H9 (cell line): ENCODE data around the gene HSP90B1. TPM values are rescaled to one million over a fixed set of nuclear protein-coding genes. Genes with fewer than 3 reads are reported as not detected.

Experiments
- DNase-seq: peaks from one replicate; pipeline ENCODE4 v3.0.0-alpha.2; 2017
- H2AFZ ChIP-seq: one replicate; pipeline ENCODE4 v1.6.1; 2013; ENCODE audit warnings: mild to moderate bottlenecking, low read length, control low read depth, moderate library complexity
- H2AK5ac ChIP-seq: 2 replicates; pipeline ENCODE4 v1.6.1; 2013; ENCODE audit warnings: low read length, control low read depth, mixed read lengths; ENCODE audit not compliant: insufficient read length
- H2BK120ac ChIP-seq: one replicate; pipeline ENCODE4 v1.6.1; 2013; ENCODE audit warnings: low read depth, mild to moderate bottlenecking, low read length, control low read depth, inconsistent platforms; ENCODE audit not compliant: poor library complexity, severe bottlenecking
- H2BK12ac ChIP-seq: 2 replicates; pipeline ENCODE4 v1.6.1; 2013; ENCODE audit warnings: low read length, control low read depth, mixed read lengths, low read depth; ENCODE audit not compliant: insufficient read length
- H2BK15ac ChIP-seq: 2 replicates; pipeline ENCODE4 v1.6.1; 2013; ENCODE audit warnings: low read depth, low read length, control low read depth
- H2BK20ac ChIP-seq: one replicate; pipeline ENCODE4 v1.6.1; 2013; ENCODE audit warnings: low read depth, mild to moderate bottlenecking, low read length, control low read depth, inconsistent platforms; ENCODE audit not compliant: poor library complexity, severe bottlenecking
- H2BK5ac ChIP-seq: 2 replicates; pipeline ENCODE4 v1.6.1; 2013; ENCODE audit warnings: low read length, control low read depth, mixed read lengths; ENCODE audit not compliant: insufficient read length
- H3K14ac ChIP-seq: 2 replicates; pipeline ENCODE4 v1.6.1; 2013; ENCODE audit warnings: low read length, control low read depth; ENCODE audit not compliant: insufficient read depth
- H3K18ac ChIP-seq: 2 replicates; pipeline ENCODE4 v1.6.1; 2013; ENCODE audit warnings: low read depth, mild to moderate bottlenecking, mixed read lengths, low read length, control low read depth; ENCODE audit not compliant: insufficient read length
- H3K23ac ChIP-seq: 2 replicates; pipeline ENCODE4 v1.6.1; 2013; ENCODE audit warnings: low read length, control low read depth, mixed read lengths, low read depth; ENCODE audit not compliant: insufficient read length
- H3K23me2 ChIP-seq: 2 replicates; pipeline ENCODE4 v1.6.1; 2013; ENCODE audit warnings: low read depth, mild to moderate bottlenecking, mixed read lengths, low read length, control low read depth; ENCODE audit not compliant: insufficient read length, poor library complexity, severe bottlenecking
- H3K27ac ChIP-seq: 2 replicates; pipeline ENCODE4 v1.5.1; 2013; ENCODE audit warnings: low read length, control low read depth, mixed read lengths, low read depth; ENCODE audit not compliant: insufficient read length
- H3K27me3 ChIP-seq: 2 replicates; pipeline ENCODE4 v1.6.1; 2013; ENCODE audit warnings: low read length, control low read depth, inconsistent platforms; ENCODE audit not compliant: insufficient read depth
- H3K4ac ChIP-seq: 2 replicates; pipeline ENCODE4 v1.6.1; 2013; ENCODE audit warnings: low read depth, mild to moderate bottlenecking, control low read depth, inconsistent platforms, low read length, moderate library complexity
- H3K4me1 ChIP-seq: 2 replicates; pipeline ENCODE4 v1.6.1; 2013; ENCODE audit warnings: low read length, control low read depth, inconsistent platforms; ENCODE audit not compliant: insufficient read depth
- H3K4me2 ChIP-seq: 2 replicates; pipeline ENCODE4 v1.6.1; 2013; ENCODE audit warnings: low read length, control low read depth, mixed read lengths; ENCODE audit not compliant: insufficient read length, insufficient read depth
- H3K56ac ChIP-seq: 2 replicates; pipeline ENCODE4 v1.6.1; 2013; ENCODE audit warnings: low read depth, mild to moderate bottlenecking, mixed read lengths, low read length, control low read depth; ENCODE audit not compliant: insufficient read length
- H3K79me1 ChIP-seq: 2 replicates; pipeline ENCODE4 v1.6.1; 2013; ENCODE audit warnings: low read depth, mild to moderate bottlenecking, moderate library complexity, low read length, control low read depth, inconsistent platforms; ENCODE audit not compliant: insufficient read depth, poor library complexity, severe bottlenecking
- H3K79me2 ChIP-seq: 2 replicates; pipeline ENCODE4 v1.6.1; 2013; ENCODE audit warnings: low read length, control low read depth, inconsistent platforms; ENCODE audit not compliant: insufficient read depth
- H3K9ac ChIP-seq: 2 replicates; pipeline ENCODE4 v1.6.1; 2013; ENCODE audit warnings: low read length, control low read depth, mixed read lengths; ENCODE audit not compliant: insufficient read length; ENCODE audit errors: extremely low read depth
- H3K9me3 ChIP-seq: one replicate; pipeline ENCODE4 v1.6.1; 2013; ENCODE audit warnings: low read depth, low read length, inconsistent platforms; ENCODE audit not compliant: control insufficient read depth
- H3T11ph ChIP-seq: one replicate; pipeline ENCODE4 v1.6.1; 2013; ENCODE audit warnings: mild to moderate bottlenecking, low read length, control low read depth, inconsistent platforms
- H4K20me1 ChIP-seq: one replicate; pipeline ENCODE4 v1.6.1; 2013; ENCODE audit not compliant: control insufficient read depth, insufficient read length, insufficient read depth
- H4K5ac ChIP-seq: 2 replicates; pipeline ENCODE4 v1.6.1; 2013; ENCODE audit warnings: low read depth, mild to moderate bottlenecking, mixed read lengths, low read length, control low read depth; ENCODE audit not compliant: insufficient read length
- H4K8ac ChIP-seq: replicated peaks from 2 replicates; pipeline ENCODE4 v1.6.1; 2013; ENCODE audit warnings: low read length, control low read depth, mixed read lengths, low read depth; ENCODE audit not compliant: insufficient read length
- H4K91ac ChIP-seq: 2 replicates; pipeline ENCODE4 v1.6.1; 2013; ENCODE audit warnings: low read depth, mild to moderate bottlenecking, moderate library complexity, mixed read lengths, low read length, control low read depth; ENCODE audit not compliant: insufficient read length
- H3K27ac Mint-ChIP-seq, 3 experiments: 2 replicates in 2 of 3; 3 replicates in 1 of 3; pipeline ENCODE4 v1.8.0; 2020 to 2021; ENCODE audit warnings: mixed read lengths in 3 of 3, mild to moderate bottlenecking in 1 of 3, moderate library complexity in 1 of 3
- H3K27me3 Mint-ChIP-seq: 2 replicates; pipeline ENCODE4 v1.8.0; 2021; ENCODE audit warnings: low read depth, mild to moderate bottlenecking, moderate library complexity, mixed read lengths
- H3K36me3 Mint-ChIP-seq, 3 experiments: 2 replicates in 2 of 3; 3 replicates in 1 of 3; pipeline ENCODE4 v1.8.0; 2020 to 2021; ENCODE audit warnings: low read depth in 3 of 3, mixed read lengths in 3 of 3; ENCODE audit not compliant: insufficient read depth in 1 of 3
- H3K4me1 Mint-ChIP-seq, 2 experiments: 2 replicates each; pipeline ENCODE4 v1.8.0; 2020; ENCODE audit warnings: mixed read lengths in 2 of 2
- H3K4me3 Mint-ChIP-seq, 2 experiments: 2 replicates in 1 of 2; 3 replicates in 1 of 2; pipeline ENCODE4 v1.8.0; 2020 to 2021; ENCODE audit warnings: mild to moderate bottlenecking in 2 of 2, mixed read lengths in 2 of 2, moderate library complexity in 1 of 2
- H3K9me3 Mint-ChIP-seq, 2 experiments: 2 replicates in 1 of 2; 3 replicates in 1 of 2; pipeline ENCODE4 v1.8.0; 2020; ENCODE audit warnings: mild to moderate bottlenecking in 2 of 2, mixed read lengths in 2 of 2, moderate library complexity in 1 of 2
- CTCF ChIP-seq: fragments of 200-600 bp; sonication (generic); conservative IDR thresholded peaks from 3 replicates; pipeline ENCODE4 v1.8.0; 2021; ENCODE audit warnings: antibody characterized with exemption, mild to moderate bottlenecking
- WGBS: extraction: QIAGEN DNeasy Blood & Tissue Kit; methylation state at CpG from one replicate; pipeline ENCODE4 v1.1.7; 2013; ENCODE audit warnings: missing lambda C conversion rate, low lambda C conversion rate, mixed read lengths; ENCODE audit not compliant: insufficient read length; ENCODE audit errors: extremely low coverage; 5-methylcytosine and 5-hydroxymethylcytosine counted together
- total RNA-seq: library from RNA; stranded (reverse); gene quantifications from 2 replicates; pipeline ENCODE4 v1.2.1, GENCODE V29; 2021

The HSP90B1 gene
- total RNA-seq, 1 experiment from 2014 or later: 737 TPM

DNA sequence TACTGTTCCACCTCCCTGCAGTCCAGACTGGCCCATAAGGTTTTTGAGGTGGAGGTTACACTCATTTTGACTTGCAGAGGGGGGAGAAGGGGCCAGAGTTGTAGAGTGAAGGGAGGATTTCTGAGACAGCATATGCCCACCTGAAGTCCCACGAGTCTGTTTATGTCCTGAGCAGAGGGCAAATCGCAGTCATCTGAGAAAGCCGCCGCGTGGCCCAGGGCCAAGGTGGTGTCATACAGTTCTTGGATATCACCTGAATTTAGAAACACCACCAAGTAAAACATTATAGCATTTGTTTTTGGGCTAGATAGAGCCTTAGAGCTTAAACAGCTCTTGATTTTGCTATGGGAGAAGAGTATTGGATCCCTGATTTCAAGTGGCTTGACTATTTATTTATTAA lies 66.4 kb downstream of the HSP90B1 start:
- Histone ChIP-seq H3K4me1 (no peaks in the 10 kb centered on the region), H3K56ac (no peak overlapping the region), H3T11ph (no peak overlapping the region), H2BK120ac (no peak overlapping the region), H2BK12ac (no peak overlapping the region), H3K14ac (no peak overlapping the region), H3K27me3 (no peaks in the 10 kb centered on the region), H3K23me2 (no peaks in the 10 kb centered on the region), H4K20me1 (no peaks in the 10 kb centered on the region), H3K4ac (no peak overlapping the region), H3K9ac (no peak overlapping the region), H2BK5ac (no peak overlapping the region), H4K5ac (no peak overlapping the region), H4K8ac (no peak overlapping the region), H2AK5ac (no peak overlapping the region), H3K9me3 (no peaks in the 10 kb centered on the region), H2BK20ac (no peak overlapping the region), H3K79me1 (no peaks in the 10 kb centered on the region), H2BK15ac (no peak overlapping the region), H3K23ac (no peak overlapping the region), H2AFZ (no peak overlapping the region), H3K79me2 (no peaks in the 10 kb centered on the region), H4K91ac (no peak overlapping the region), H3K27ac (no peak overlapping the region), H3K18ac (no peak overlapping the region), H3K4me2 (no peak overlapping the region)
- H3K27me3 Mint-ChIP-seq: no peaks in the 10 kb centered on the region; the same call in 1 of the 2 replicates
- DNase-seq: no peak
- H3K36me3 Mint-ChIP-seq: no peaks in the 10 kb centered on the region
- WGBS: no CpG with 5 or more reads among the region's 5 CpGs
- no peak overlapping the region for H3K27ac Mint-ChIP-seq
- H3K4me1 Mint-ChIP-seq: peaks cover 0 to 2% of the 10 kb centered on the region in 2 experiments; a peak in 1 of 4 replicates
- no peaks in the 10 kb centered on the region for H3K9me3 Mint-ChIP-seq
- H3K4me3 Mint-ChIP-seq: no peak overlapping the region
- TF ChIP-seq CTCF: no peak
